GM18502 (cell line): ENCODE results near the gene MAFF.

Source experiments
- ATAC-seq: cut with Tn5 transposase; IDR thresholded peaks from one replicate; pipeline ENCODE4 v1.9.1; 2021; ENCODE audit warnings: mild to moderate bottlenecking; ENCODE audit not compliant: unreplicated experiment, poor library complexity

Gene MAFF

GRCh38 chr22:38203090-38203810, 1.5 kb downstream of the MAFF start:
- ATAC-seq: no peak

- ATAC-seq: no peak
Measured at GRCh38 chr22:38203855-38204514, 2.2 kb downstream of the MAFF start.

- no peak for ATAC-seq
Measured at GRCh38 chr22:38204784-38205183, 3.0 kb downstream of the MAFF start.

- no peak for ATAC-seq
Measured at GRCh38 chr22:38205261-38206128, 3.7 kb downstream of the MAFF start.

GRCh38 chr22:38207898-38208432, 6.2 kb downstream of the MAFF start:
- ATAC-seq: no peak

GRCh38 chr22:38208551-38208968, 6.8 kb downstream of the MAFF start:
- ATAC-seq: no peak

GRCh38 chr22:38211556-38211955, 9.8 kb downstream of the MAFF start:
- no peak for ATAC-seq

- ATAC-seq: no peak
Measured at GRCh38 chr22:38212442-38212841, 10.6 kb downstream of the MAFF start.

- peak; percentile 6 for ATAC-seq
Measured at GRCh38 chr22:38213319-38213989, 11.7 kb downstream of the MAFF start.

GRCh38 chr22:38213990-38214301, 12.2 kb downstream of the MAFF start:
- ATAC-seq: peak; percentile 15

- ATAC-seq: peak; percentile 67
Measured at GRCh38 chr22:38214302-38215056, 12.7 kb downstream of the MAFF start.

GRCh38 chr22:38215156-38216038, 13.6 kb downstream of the MAFF start:
- no peak for ATAC-seq

- ATAC-seq: no peak
Measured at GRCh38 chr22:38218661-38219622, 17.1 kb downstream of the MAFF start.

GRCh38 chr22:38219632-38220031, 17.8 kb downstream of the MAFF start:
- ATAC-seq: no peak

- no peak for ATAC-seq
Measured at GRCh38 chr22:38220163-38220562, 18.4 kb downstream of the MAFF start.

GRCh38 chr22:38220653-38221386, 19.0 kb downstream of the MAFF start:
- ATAC-seq: no peak

GRCh38 chr22:38221407-38221806, 19.6 kb downstream of the MAFF start:
- ATAC-seq: no peak
